TTC549 (cell line): ENCODE results near the gene NXPH1.

ENCODE experiments used
- FAIRE-seq: peaks from 2 replicates; lab custom pipeline; 2012; peaks lifted over from hg19 to GRCh38; lab: Jason Lieb, UNC

NXPH1 gene

GRCh38 chr7:8436965-8437364 lies 3.6 kb downstream of the NXPH1 start:
- no peak for FAIRE-seq

DNA sequence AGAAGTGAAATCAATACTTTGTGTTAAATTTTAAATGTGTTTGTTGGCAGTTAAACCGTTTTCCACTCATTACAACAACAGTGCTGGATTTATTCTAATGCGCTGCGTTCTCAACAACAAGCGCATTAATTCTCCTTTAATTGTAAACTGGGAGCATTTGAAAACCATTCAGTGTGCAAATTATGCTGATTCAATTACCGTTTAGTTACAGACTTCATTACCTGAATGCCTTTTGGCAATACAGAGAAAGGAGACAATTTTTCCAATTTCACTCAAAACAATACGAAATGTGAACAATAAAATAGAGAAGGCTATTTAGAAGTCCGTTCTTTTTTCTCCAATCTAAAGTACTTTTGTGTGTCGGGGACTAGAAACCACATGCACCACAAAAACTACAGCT lies 4.2 kb downstream of the NXPH1 start:
- no peak for FAIRE-seq

DNA sequence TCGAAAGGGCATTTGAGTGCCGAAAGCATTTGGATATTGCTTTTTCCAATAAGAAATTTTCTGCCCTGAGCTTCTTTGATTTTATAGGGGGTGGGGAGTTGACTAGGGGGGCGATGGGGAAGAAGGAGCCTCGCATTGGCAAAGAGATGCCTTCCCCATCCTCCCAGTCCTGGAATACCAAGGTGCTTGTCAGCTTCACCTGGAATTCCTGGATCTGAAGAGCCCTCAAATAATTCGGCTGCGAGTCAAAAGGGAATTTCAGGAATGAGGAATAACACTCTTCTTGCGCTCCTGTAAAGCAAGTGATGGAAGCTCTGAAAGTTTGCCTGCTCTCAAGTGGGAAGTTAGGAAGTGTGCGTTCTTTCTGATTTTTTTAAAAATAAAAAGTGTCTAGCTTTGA lies 7.3 kb downstream of the NXPH1 start:
- no peak for FAIRE-seq

DNA sequence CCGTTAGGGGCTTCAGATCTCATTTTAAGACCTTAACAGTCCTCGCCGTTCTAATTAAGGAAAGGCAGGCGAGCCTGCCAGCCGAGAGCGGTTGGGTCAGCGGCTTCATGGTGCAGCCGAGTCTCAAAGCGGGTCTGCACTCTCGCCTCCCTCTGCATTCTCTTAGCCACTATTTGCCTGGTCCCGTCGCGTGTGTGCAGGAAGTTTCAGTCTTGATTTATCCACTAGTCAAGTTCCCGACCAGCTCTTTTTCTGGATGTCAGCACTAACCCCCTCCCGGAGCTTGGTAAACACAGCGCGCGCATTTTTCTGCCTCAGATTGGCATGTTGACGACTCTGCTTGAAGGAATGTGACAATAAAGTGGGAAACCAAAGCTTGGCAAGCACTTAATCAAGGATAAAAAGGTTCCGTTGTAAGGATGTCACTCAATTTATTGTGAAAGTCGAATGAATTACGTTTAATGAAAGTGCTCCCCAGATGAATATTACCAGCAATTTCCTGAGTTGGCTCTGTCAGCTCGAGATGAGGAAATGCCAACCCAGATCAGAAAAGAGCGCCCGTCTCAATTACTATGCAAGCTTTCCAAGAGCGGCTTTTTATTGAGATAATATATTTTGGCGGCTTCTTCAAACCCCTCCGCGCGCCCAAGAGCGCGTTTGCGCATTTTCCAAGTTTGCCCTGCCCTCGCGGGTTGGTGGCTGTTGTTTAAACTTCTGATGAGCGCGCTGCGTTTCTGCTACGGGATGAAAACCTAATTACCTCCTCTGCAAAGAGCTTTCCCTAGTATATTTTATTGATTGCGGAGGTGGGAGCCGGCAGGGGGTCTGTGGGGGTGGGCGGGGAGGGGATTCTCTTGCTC lies 7.9 kb downstream of the NXPH1 start:
- no peak for FAIRE-seq

- no peak for FAIRE-seq
These were observed 8.8 kb downstream of the NXPH1 start for GRCh38 chr7:8442051-8442813.

DNA sequence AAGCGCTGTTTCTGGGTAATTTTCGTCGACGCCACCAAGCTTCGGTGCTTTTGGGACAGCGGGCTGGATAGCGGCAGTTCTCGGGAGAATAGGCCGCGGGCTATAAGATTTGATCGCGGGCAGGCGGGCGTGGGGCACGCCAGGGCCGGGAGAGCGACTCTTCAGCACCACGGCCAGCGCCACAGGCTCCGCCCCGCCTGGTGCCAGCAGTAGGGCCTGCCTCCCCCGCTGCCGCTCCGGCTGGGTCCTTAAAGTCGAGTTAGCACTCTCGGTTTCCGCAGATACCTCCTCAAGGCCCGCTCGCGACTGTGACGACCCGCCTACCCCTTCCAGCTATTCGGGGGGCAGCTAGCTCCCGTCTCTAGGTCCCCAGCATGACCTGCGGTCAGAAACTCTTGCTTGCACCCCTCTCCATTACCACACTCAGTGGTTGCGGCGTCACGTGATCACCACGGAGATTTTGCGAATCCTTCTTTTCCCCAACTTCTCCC lies 9.4 kb downstream of the NXPH1 start:
- no peak for FAIRE-seq

GRCh38 chr7:8443576-8444467 lies 10.4 kb downstream of the NXPH1 start:
- FAIRE-seq = no peak

GRCh38 chr7:8444468-8444769 lies 11.0 kb downstream of the NXPH1 start:
- FAIRE-seq = no peak

DNA sequence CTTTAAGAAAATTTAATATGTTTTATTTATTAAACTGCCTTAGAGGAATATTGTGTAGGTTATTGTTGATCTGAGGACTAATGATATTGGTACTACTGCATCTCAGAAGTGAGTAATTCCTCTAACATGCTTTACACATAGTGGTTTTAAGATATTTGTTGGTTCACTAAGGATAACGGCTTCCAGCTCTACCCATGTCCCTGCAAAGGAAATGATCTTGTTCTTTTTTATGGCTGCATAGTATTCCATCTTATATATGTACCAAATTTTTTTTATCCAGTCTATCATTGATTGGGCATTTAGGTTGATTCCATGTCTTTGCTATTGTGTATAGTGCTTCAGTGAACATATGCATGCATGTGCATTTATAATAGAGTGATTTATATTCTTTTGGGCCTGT lies 20.1 kb downstream of the NXPH1 start:
- FAIRE-seq = no peak

DNA sequence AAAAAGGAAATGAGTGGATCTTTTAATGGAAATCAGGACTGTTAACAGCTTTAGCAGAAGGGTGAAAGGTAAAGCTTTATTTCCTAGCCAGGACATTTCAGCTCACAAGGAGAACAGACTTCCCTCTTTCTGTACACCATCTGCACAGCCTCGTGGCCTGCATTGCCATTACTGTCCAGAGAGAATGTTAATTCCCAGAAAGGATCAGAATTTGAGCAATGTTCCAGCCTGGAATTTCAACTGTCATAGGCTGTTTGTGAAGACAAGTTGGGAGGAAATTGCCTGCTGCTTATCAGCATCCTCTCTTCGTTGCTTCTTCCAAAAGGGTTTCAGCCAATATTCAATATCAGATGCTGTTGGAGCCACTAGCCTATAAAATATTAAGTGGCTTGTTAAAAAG lies 22.0 kb downstream of the NXPH1 start:
- no peak for FAIRE-seq

GRCh38 chr7:8462309-8462708 lies 28.9 kb downstream of the NXPH1 start:
- FAIRE-seq = no peak

DNA sequence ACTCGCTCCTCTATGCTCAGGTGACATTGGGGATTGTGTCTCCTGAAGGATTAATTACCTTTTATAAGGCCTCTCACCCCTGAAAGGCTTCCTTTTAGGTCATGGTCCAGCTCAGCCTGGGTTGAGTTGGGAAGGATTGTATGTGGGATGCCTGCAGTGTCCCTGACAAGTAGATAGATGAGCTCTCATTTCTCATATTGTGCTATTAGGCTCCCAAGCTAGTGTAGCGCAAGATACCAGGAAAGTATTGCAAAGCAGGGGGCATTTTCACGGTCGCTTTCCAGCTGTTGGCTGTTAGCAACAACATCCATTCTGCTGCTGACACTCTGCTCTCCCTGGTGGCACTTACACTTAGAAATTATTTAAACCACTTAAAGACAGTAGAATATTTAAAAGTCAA lies 31.9 kb downstream of the NXPH1 start:
- no peak for FAIRE-seq

DNA sequence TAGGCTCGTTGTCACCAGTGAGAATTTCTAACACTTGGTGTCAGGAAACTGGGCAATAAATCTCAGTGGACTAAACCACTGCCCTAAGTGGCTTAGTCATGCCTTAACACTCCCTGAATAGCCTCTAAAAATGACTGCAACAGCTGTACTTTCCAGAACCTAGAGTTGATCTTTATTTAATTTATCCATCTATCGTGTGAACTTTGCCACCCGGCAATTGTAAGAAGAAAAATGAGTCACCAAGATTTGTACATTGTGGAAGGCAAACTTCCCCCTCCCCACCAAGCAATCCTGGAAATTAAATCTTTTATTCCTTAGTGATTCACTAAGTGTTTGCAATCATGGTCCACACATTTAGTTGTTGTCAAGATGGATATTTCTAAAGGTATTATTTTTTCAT lies 47.1 kb downstream of the NXPH1 start:
- FAIRE-seq = no peak

GRCh38 chr7:8481096-8481495 lies 47.7 kb downstream of the NXPH1 start:
- FAIRE-seq = no peak

DNA sequence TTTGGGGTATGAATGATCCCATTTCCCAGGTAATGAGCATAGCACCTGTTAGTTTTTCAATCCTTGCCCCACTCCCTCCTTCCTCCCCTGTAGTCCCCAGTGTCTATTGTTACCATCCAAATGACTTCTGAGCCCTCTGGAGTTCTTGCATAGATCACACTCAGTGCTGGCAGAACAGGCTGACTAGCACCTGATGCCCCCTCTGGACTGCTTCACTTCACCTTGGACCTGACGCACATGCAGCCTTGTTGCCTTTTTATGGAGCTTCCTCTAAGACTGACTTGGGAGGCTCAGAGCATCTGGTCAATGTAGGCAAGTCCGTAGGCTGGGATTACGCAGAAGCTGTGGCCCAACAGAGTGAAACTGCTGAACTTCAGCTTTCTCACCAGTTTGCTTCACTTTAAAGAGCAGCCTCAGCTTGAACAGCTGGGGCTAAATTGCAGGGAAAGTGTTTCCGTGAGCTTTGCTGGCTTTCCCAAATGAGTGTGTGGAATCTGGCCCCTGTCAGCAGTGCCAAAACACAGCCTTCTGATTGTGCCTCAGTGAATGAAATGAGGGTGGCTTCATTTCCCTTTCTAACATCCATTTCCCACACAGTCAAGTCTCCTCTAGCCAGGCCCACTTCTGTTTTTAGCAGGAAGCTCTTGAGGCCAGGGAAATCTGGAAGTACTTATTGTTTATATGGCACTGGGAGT lies 48.5 kb downstream of the NXPH1 start:
- FAIRE-seq = no peak

- FAIRE-seq = no peak
These were observed 57.1 kb downstream of the NXPH1 start for GRCh38 chr7:8490391-8491045.

- no peak for FAIRE-seq
These were observed 57.7 kb downstream of the NXPH1 start for GRCh38 chr7:8491106-8491505.

GRCh38 chr7:8491544-8492489 lies 58.4 kb downstream of the NXPH1 start:
- FAIRE-seq = no peak

GRCh38 chr7:8499128-8499527 lies 65.7 kb downstream of the NXPH1 start:
- no peak for FAIRE-seq

DNA sequence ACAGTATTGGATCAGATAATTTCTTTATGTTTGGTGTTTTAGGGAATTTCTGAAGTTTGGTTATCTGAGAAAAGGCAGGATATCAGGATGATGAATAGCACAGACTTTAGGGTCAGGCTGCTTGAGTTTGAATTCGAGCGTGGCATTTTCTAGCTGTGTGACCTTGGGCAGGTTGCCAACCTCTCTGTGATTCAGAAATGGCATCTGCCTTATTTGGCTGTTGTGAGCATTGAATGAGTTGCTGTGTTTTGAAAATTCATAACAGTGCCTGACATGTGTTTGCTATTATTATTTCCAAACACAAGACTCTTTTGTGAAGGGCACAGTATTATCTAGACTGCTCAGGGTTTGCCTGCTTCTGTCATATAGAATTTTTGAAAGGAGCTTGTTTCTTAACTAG lies 66.9 kb downstream of the NXPH1 start:
- FAIRE-seq = no peak
